HCT116 (cell line): ENCODE results near the gene SNTG2. TPM values are rescaled to one million over a fixed set of nuclear protein-coding genes. Genes with fewer than 3 reads are reported as not detected.

ENCODE experiments used
- ATAC-seq: fragments of 200-7000 bp; cut with Tn5 transposase; 2 replicates; pipeline ENCODE4 v1.9.1; 2020; ENCODE audit warnings: mild to moderate bottlenecking, moderate library complexity
- BruUV-seq: library from RNA; stranded (reverse); fragments of 400-500 nt; replicated peaks from 2 replicates; lab custom pipeline; 2021; lab: Mats Ljungman, UMichigan
- CTCF ChIA-PET: fragments of 300-600 bp; sonication (Branson Sonifier 250); formaldehyde crosslinking; loops from one replicate; lab custom pipeline; 2021; ENCODE audit warnings: antibody characterized with exemption; lab: Charles Lee
- POLR2A ChIA-PET: fragments of 300-600, 350-600 bp; sonication (Branson Sonifier 250); formaldehyde crosslinking; loops from one replicate; lab custom pipeline; 2021; ENCODE audit warnings: antibody characterized with exemption; lab: Charles Lee
- RAD21 ChIA-PET, 2 experiments: fragments of 300-600 bp; sonication (Branson Sonifier 250); formaldehyde crosslinking; loops; one replicate each; lab custom pipeline; 2023; ENCODE audit warnings: low total read pairs in 2 of 2; ENCODE audit not compliant: uncharacterized antibody in 2 of 2, unreplicated experiment in 2 of 2, low non-redundant PET in 1 of 2; lab: Charles Lee
- DNase-seq: peaks from one replicate; pipeline ENCODE4 v3.0.0-alpha.2; 2010; ENCODE audit warnings: low read depth, low spot score
- H2AFZ ChIP-seq: fragments of 200-600 bp; shearing (Covaris generic), sonication (generic); 2 replicates; pipeline ENCODE4 v1.6.1; 2017; ENCODE audit warnings: low read depth, mixed run types, mixed read lengths, antibody characterized with exemption, low read length; ENCODE audit not compliant: poor library complexity, severe bottlenecking
- H3K27ac ChIP-seq: 2 replicates; pipeline ENCODE4 v1.5.1; 2012; ENCODE audit warnings: low read depth, low read length
- H3K27me3 ChIP-seq: fragments of 200-600 bp; sonication (generic); 2 replicates; pipeline ENCODE4 v1.6.1; 2016; ENCODE audit warnings: mixed run types, low read length, mixed read lengths; ENCODE audit not compliant: insufficient read depth
- H3K36me3 ChIP-seq, 2 experiments: fragments of 200-500 bp in 1 of 2; fragments of 200-600 bp in 1 of 2; sonication (Bioruptor generic) in 1 of 2; sonication (generic) in 1 of 2; 2 replicates each; pipeline versions ENCODE4 v1.5.1 to v1.6.1; 2014 to 2016; ENCODE audit warnings: low read length in 2 of 2, inconsistent platforms in 1 of 2, mixed read lengths in 1 of 2, mixed run types in 1 of 2; ENCODE audit not compliant: insufficient read depth in 2 of 2, control insufficient read depth in 1 of 2
- H3K4me1 ChIP-seq, 2 experiments: fragments of 200-600 bp in 1 of 2; sonication (generic) in 1 of 2; 2 replicates each; pipeline versions ENCODE4 v1.5.1 to v1.6.1; 2012 to 2017; ENCODE audit warnings: low read length in 2 of 2, inconsistent platforms in 1 of 2, mild to moderate bottlenecking in 1 of 2, mixed read lengths in 1 of 2, mixed run types in 1 of 2, moderate library complexity in 1 of 2; ENCODE audit not compliant: insufficient read depth in 2 of 2, control insufficient read depth in 1 of 2
- H3K4me2 ChIP-seq: fragments of 200-600 bp; sonication (generic); 2 replicates; pipeline ENCODE4 v1.6.1; 2017; ENCODE audit warnings: mixed run types, low read length, mixed read lengths
- H3K4me3 ChIP-seq, 2 experiments: fragments of 200-600 bp in 1 of 2; sonication (generic) in 1 of 2; replicated peaks in 1 of 2; 2 replicates each; pipeline ENCODE4 v1.5.1; 2011 to 2016; ENCODE audit warnings: low read length in 2 of 2, control low read depth in 1 of 2, low read depth in 1 of 2, mild to moderate bottlenecking in 1 of 2, mixed read lengths in 1 of 2, mixed run types in 1 of 2
- H3K79me2 ChIP-seq: fragments of 200-600 bp; sonication (generic); 2 replicates; pipeline ENCODE4 v1.6.1; 2017; ENCODE audit warnings: mild to moderate bottlenecking, mixed run types, low read length, moderate library complexity, mixed read lengths; ENCODE audit not compliant: insufficient read depth
- H3K9ac ChIP-seq: fragments of 200-600 bp; sonication (generic); 2 replicates; pipeline ENCODE4 v1.6.1; 2016; ENCODE audit warnings: low read length, mixed read lengths
- H3K9me2 ChIP-seq: fragments of 200-600 bp; sonication (generic), shearing (Covaris generic); 2 replicates; pipeline ENCODE4 v1.6.1; 2017; ENCODE audit warnings: mixed run types, mild to moderate bottlenecking, moderate library complexity; ENCODE audit not compliant: insufficient read depth
- H3K9me3 ChIP-seq, 2 experiments: fragments of 200-500 bp in 1 of 2; fragments of 200-600 bp in 1 of 2; sonication (Bioruptor generic) in 1 of 2; sonication (generic) in 1 of 2; 2 replicates each; pipeline ENCODE4 v1.6.1; 2014 to 2017; ENCODE audit warnings: low read length in 2 of 2, mixed read lengths in 2 of 2, inconsistent platforms in 1 of 2, low read depth in 1 of 2, mild to moderate bottlenecking in 1 of 2, mixed run types in 1 of 2, moderate library complexity in 1 of 2; ENCODE audit not compliant: control insufficient read depth in 1 of 2, insufficient read depth in 1 of 2
- H4K20me1 ChIP-seq: fragments of 200-600 bp; sonication (generic), shearing (Covaris generic); 2 replicates; pipeline ENCODE4 v1.6.1; 2017; ENCODE audit warnings: mixed run types, mild to moderate bottlenecking, moderate library complexity; ENCODE audit not compliant: insufficient read depth
- CBX3 ChIP-seq: IDR thresholded peaks from 2 replicates; pipeline ENCODE4 v1.6.1; 2012; ENCODE audit warnings: low read depth
- ELF1 ChIP-seq: IDR thresholded peaks from 2 replicates; pipeline ENCODE4 v1.6.1; 2012; ENCODE audit warnings: low read depth, borderline replicate concordance
- EZH2phosphoT487 ChIP-seq: fragments of 200-600 bp; IDR thresholded peaks from 2 replicates; pipeline ENCODE4 v1.6.1; 2018; ENCODE audit warnings: antibody characterized with exemption, borderline replicate concordance
- FOSL1 ChIP-seq: IDR thresholded peaks from 2 replicates; pipeline ENCODE4 v1.6.1; 2012; ENCODE audit warnings: low read depth
- JUND ChIP-seq: IDR thresholded peaks from 2 replicates; pipeline ENCODE4 v1.6.1; 2012
- POLR2A ChIP-seq: IDR thresholded peaks from 2 replicates; pipeline ENCODE4 v1.7.0; 2011; ENCODE audit warnings: borderline replicate concordance; ENCODE audit not compliant: insufficient read depth, insufficient read length; ENCODE audit errors: extremely low read depth
- RAD21 ChIP-seq: IDR thresholded peaks from 2 replicates; pipeline ENCODE4 v1.6.1; 2012; ENCODE audit warnings: low read depth, mild to moderate bottlenecking
- SP1 ChIP-seq: IDR thresholded peaks from 2 replicates; pipeline ENCODE4 v1.6.1; 2012; ENCODE audit warnings: low read depth
- SRF ChIP-seq: IDR thresholded peaks from 2 replicates; pipeline ENCODE4 v1.6.1; 2012; ENCODE audit warnings: low read depth
- TCF7L2 ChIP-seq: IDR thresholded peaks from 2 replicates; pipeline ENCODE4 v1.7.0; 2011; ENCODE audit warnings: borderline replicate concordance, inconsistent platforms; ENCODE audit not compliant: insufficient read depth, insufficient read length; ENCODE audit errors: extremely low read depth
- YY1 ChIP-seq: IDR thresholded peaks from 2 replicates; pipeline ENCODE4 v1.6.1; 2011; ENCODE audit warnings: low read length, low read depth, moderate library complexity, mild to moderate bottlenecking; ENCODE audit not compliant: insufficient replicate concordance; ENCODE audit errors: extremely low read depth
- intact Hi-C: fragments of 100-400 bp; cut with micrococcal nuclease; formaldehyde crosslinking; loops from 2 replicates; pipeline ENCODE4 v1.10.0; 2022
- total RNA-seq: library from RNA; stranded (reverse); gene quantifications from one replicate; pipeline ENCODE4 v1.2.1, GENCODE V29; 2021; ENCODE audit not compliant: unreplicated experiment
- TF ChIP-seq, protein P1 (sequence below), 3 experiments: fragments of 200-600 bp in 1 of 3; sonication (generic) in 1 of 3; IDR thresholded peaks in 2 of 3; conservative IDR thresholded peaks in 1 of 3; 2 replicates each; pipeline ENCODE4 v1.5.1; 2012 to 2017; ENCODE audit warnings: low read depth in 2 of 3, low read length in 2 of 3, antibody characterized with exemption in 1 of 3, borderline replicate concordance in 1 of 3, control low read depth in 1 of 3, mild to moderate bottlenecking in 1 of 3, mixed read lengths in 1 of 3, mixed run types in 1 of 3, moderate library complexity in 1 of 3; ENCODE audit not compliant: insufficient read depth in 1 of 3
- TF ChIP-seq, protein P2 (sequence below): IDR thresholded peaks from 2 replicates; pipeline ENCODE4 v1.6.1; 2012
- TF ChIP-seq, protein P3 (sequence below): IDR thresholded peaks from 2 replicates; pipeline ENCODE4 v1.6.1; 2012; ENCODE audit warnings: low read depth

Gene SNTG2
- total RNA-seq, 1 experiment from 2014 or later, result not detected

DNA sequence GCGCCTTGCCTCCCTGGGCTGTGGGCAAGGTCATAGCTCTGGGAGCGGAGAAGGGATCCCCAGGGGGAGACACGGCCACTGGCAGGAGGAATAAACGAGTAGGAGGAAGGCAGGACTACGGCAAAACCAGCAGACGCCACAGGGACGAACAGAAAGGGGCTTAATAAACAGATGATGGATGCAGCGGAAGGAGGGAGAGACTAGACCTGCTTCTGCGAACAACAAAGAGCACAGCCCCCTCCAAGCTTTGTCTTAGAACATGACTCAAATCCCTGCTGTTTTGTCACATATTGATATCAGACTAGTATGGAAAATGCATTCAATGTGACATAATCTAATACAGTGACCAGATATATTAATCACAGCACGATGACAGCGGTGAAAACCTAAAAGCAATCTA is 306.7 kb downstream of the SNTG2 start:
- H3K4me2 ChIP-seq, result no peak overlapping the region

DNA sequence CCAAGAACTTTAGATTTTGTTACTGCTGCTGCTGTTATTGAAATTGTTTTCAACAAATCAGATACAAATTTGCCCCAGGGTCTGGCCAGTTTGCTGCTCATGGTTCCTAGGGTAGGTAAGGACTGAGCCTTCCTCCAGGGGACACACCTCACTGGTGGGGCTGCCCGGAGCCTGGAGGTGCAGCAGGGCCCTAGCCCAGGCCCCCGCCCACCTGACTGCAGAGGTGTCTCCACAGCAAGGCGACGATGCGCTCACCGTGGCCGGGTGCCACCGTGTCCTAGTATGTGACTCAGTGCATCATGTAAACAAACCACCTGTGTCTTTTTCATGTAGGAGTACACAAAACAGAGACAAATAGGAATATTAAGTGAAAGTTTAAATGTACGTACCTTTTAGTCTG is 309.1 kb downstream of the SNTG2 start:
- Histone ChIP-seq H3K4me2 (no peak overlapping the region), H3K9me3 (no peaks in the 10 kb centered on the region), H3K9ac (no peak overlapping the region), H3K36me3 (no peaks in the 10 kb centered on the region), H3K79me2 (no peaks in the 10 kb centered on the region), H3K9me2 (no peaks in the 10 kb centered on the region), H4K20me1 (no peaks in the 10 kb centered on the region), H2AFZ (no peak overlapping the region), H3K27ac (no peak overlapping the region), H3K4me3 (no peak overlapping the region), H3K27me3 (peaks cover 33% of the 10 kb centered on the region; the same call in 1 of the 2 replicates), H3K4me1 (no peaks in the 10 kb centered on the region)
- intact Hi-C loops, result no loop called here
- RAD21 ChIA-PET, result no interaction called here
- CTCF ChIA-PET, result no interaction called here
- TF ChIP-seq, protein P1, sequence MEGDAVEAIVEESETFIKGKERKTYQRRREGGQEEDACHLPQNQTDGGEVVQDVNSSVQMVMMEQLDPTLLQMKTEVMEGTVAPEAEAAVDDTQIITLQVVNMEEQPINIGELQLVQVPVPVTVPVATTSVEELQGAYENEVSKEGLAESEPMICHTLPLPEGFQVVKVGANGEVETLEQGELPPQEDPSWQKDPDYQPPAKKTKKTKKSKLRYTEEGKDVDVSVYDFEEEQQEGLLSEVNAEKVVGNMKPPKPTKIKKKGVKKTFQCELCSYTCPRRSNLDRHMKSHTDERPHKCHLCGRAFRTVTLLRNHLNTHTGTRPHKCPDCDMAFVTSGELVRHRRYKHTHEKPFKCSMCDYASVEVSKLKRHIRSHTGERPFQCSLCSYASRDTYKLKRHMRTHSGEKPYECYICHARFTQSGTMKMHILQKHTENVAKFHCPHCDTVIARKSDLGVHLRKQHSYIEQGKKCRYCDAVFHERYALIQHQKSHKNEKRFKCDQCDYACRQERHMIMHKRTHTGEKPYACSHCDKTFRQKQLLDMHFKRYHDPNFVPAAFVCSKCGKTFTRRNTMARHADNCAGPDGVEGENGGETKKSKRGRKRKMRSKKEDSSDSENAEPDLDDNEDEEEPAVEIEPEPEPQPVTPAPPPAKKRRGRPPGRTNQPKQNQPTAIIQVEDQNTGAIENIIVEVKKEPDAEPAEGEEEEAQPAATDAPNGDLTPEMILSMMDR (IDR thresholded peaks at IDR 0.05 in 2 of 3, conservative IDR thresholded peaks at IDR 0.05 in 1 of 3; ENCODE audit: borderline replicate concordance in 1 of 3, insufficient read depth in 1 of 3, low read depth in 2 of 3, low read length in 2 of 3), result no peak
- TF ChIP-seq RAD21 (no peak), EZH2phosphoT487 (no peak), JUND (no peak), TCF7L2 (no peak), CBX3 (no peak), ELF1 (no peak), FOSL1 (no peak), POLR2A (no peak), SRF (no peak), SP1 (no peak)
- TF ChIP-seq, protein P2, sequence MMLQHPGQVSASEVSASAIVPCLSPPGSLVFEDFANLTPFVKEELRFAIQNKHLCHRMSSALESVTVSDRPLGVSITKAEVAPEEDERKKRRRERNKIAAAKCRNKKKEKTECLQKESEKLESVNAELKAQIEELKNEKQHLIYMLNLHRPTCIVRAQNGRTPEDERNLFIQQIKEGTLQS, result no peak
- TF ChIP-seq, protein P3, sequence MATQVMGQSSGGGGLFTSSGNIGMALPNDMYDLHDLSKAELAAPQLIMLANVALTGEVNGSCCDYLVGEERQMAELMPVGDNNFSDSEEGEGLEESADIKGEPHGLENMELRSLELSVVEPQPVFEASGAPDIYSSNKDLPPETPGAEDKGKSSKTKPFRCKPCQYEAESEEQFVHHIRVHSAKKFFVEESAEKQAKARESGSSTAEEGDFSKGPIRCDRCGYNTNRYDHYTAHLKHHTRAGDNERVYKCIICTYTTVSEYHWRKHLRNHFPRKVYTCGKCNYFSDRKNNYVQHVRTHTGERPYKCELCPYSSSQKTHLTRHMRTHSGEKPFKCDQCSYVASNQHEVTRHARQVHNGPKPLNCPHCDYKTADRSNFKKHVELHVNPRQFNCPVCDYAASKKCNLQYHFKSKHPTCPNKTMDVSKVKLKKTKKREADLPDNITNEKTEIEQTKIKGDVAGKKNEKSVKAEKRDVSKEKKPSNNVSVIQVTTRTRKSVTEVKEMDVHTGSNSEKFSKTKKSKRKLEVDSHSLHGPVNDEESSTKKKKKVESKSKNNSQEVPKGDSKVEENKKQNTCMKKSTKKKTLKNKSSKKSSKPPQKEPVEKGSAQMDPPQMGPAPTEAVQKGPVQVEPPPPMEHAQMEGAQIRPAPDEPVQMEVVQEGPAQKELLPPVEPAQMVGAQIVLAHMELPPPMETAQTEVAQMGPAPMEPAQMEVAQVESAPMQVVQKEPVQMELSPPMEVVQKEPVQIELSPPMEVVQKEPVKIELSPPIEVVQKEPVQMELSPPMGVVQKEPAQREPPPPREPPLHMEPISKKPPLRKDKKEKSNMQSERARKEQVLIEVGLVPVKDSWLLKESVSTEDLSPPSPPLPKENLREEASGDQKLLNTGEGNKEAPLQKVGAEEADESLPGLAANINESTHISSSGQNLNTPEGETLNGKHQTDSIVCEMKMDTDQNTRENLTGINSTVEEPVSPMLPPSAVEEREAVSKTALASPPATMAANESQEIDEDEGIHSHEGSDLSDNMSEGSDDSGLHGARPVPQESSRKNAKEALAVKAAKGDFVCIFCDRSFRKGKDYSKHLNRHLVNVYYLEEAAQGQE, result no peak
- no TSS peak for BruUV-seq
- ATAC-seq, result no peak
- POLR2A ChIA-PET, result no interaction called here
- no peak for DNase-seq

More for the DNA sequence above, 306.7 kb downstream of the SNTG2 start:
- Histone ChIP-seq H3K4me1 (no peaks in the 10 kb centered on the region), H2AFZ (no peak overlapping the region), H3K9me2 (no peaks in the 10 kb centered on the region), H3K27ac (no peak overlapping the region), H3K4me3 (no peak overlapping the region), H3K9ac (no peak overlapping the region), H3K36me3 (no peaks in the 10 kb centered on the region), H3K27me3 (peaks cover 51% of the 10 kb centered on the region; the same call in 1 of the 2 replicates), H3K79me2 (no peaks in the 10 kb centered on the region), H3K9me3 (no peaks in the 10 kb centered on the region), H4K20me1 (no peaks in the 10 kb centered on the region)
- ATAC-seq, result no peak
- no peak for DNase-seq
- ChIA-PET RAD21 (no interaction called here), CTCF (no interaction called here), POLR2A (no interaction called here)
- no TSS peak for BruUV-seq
- intact Hi-C loops, result no loop called here
- TF ChIP-seq, protein P2, result no peak
- TF ChIP-seq YY1 (no peak), POLR2A (no peak)
